GM12878 (cell line): ENCODE measurements around the gene STRBP. TPM values are rescaled to one million over a fixed set of nuclear protein-coding genes. Genes with fewer than 3 reads are reported as not detected.
A peak's percentile ranks its signal among the peaks of the same experiment; 100 is the strongest.

ENCODE experiments used
- ATAC-seq: fragments of 200-7000 bp; cut with Tn5 transposase; 3 replicates; pipeline ENCODE4 v1.9.1; 2020; ENCODE audit warnings: mild to moderate bottlenecking, moderate library complexity
- BruUV-seq: library from RNA; stranded (reverse); fragments of 400-500 nt; replicated peaks from 2 replicates; lab custom pipeline; 2021; lab: Mats Ljungman, UMichigan
- CTCF ChIA-PET: fragments of 300-600 bp; sonication (Branson Sonifier 250); formaldehyde crosslinking; extraction: SDS; loops from one replicate; lab custom pipeline; 2021; ENCODE audit warnings: inconsistent platforms; lab: Yijun Ruan, JAX
- POLR2A ChIA-PET: fragments of 350-600 bp; formaldehyde crosslinking; extraction: SDS; loops from one replicate; lab custom pipeline; 2021; ENCODE audit warnings: inconsistent platforms; lab: Charles Lee
- RAD21 ChIA-PET: fragments of 300-600 bp; sonication (Branson Sonifier 250); formaldehyde crosslinking; loops from one replicate; lab custom pipeline; 2023; ENCODE audit warnings: antibody characterized with exemption; ENCODE audit not compliant: unreplicated experiment; lab: Charles Lee
- SMC1A ChIA-PET: fragments of 300-600 bp; sonication (Branson Sonifier 250); formaldehyde crosslinking; loops from one replicate; lab custom pipeline; 2023; ENCODE audit not compliant: unreplicated experiment, uncharacterized antibody; lab: Charles Lee
- DNase-seq: peaks from one replicate; pipeline ENCODE4 v3.0.0-alpha.2; 2011; ENCODE audit warnings: low read depth, low spot score
- FAIRE-seq: peaks from 3 replicates; lab custom pipeline; 2011; peaks lifted over from hg19 to GRCh38; lab: Jason Lieb, UNC
- H2AFZ ChIP-seq: 2 replicates; pipeline ENCODE4 v1.6.0; 2011; ENCODE audit warnings: low read depth, low read length, control low read depth; ENCODE audit not compliant: control insufficient read depth
- H3K27ac ChIP-seq: 2 replicates; pipeline ENCODE4 v1.5.1; 2011; ENCODE audit warnings: control low read depth; ENCODE audit not compliant: control insufficient read depth, insufficient read depth
- H3K27me3 ChIP-seq, 2 experiments: replicated peaks in 1 of 2; 2 replicates each; pipeline versions ENCODE4 v1.6.0 to v1.6.1; 2011; ENCODE audit warnings: low read length in 1 of 2; ENCODE audit not compliant: control insufficient read depth in 2 of 2, insufficient read depth in 2 of 2
- H3K36me3 ChIP-seq, 2 experiments: 2 replicates each; pipeline ENCODE4 v1.5.1; 2011; ENCODE audit warnings: low read length in 1 of 2; ENCODE audit not compliant: control insufficient read depth in 2 of 2, insufficient read depth in 2 of 2
- H3K4me1 ChIP-seq: 2 replicates; pipeline ENCODE4 v1.6.1; 2011; ENCODE audit warnings: mild to moderate bottlenecking, low read length, moderate library complexity, mixed read lengths; ENCODE audit not compliant: control insufficient read depth, insufficient read depth
- H3K4me2 ChIP-seq: 2 replicates; pipeline ENCODE4 v1.6.0; 2011; ENCODE audit warnings: control low read depth; ENCODE audit not compliant: control insufficient read depth, insufficient read depth
- H3K4me3 ChIP-seq: fragments of 200-600 bp; sonication (generic); 2 replicates; pipeline ENCODE4 v1.5.1; 2016
- H3K79me2 ChIP-seq: 2 replicates; pipeline ENCODE4 v1.6.0; 2011; ENCODE audit warnings: low read length; ENCODE audit not compliant: control insufficient read depth, insufficient read depth
- H3K9ac ChIP-seq: 2 replicates; pipeline ENCODE4 v1.8.0; 2011; ENCODE audit warnings: low read length, control low read depth, mixed read lengths; ENCODE audit not compliant: control insufficient read depth, insufficient read depth
- H3K9me3 ChIP-seq: replicated peaks from 3 replicates; pipeline ENCODE4 v1.5.1; 2011; ENCODE audit warnings: mild to moderate bottlenecking, low read length; ENCODE audit not compliant: control insufficient read depth, insufficient read depth
- H4K20me1 ChIP-seq: 2 replicates; pipeline ENCODE4 v1.6.0; 2011; ENCODE audit not compliant: control insufficient read depth, insufficient read depth
- ESRRA ChIP-seq: IDR thresholded peaks from 2 replicates; pipeline ENCODE4 v1.6.1; 2012; ENCODE audit warnings: mild to moderate bottlenecking, low read length, improper control_type of control experiment
- POLR2A ChIP-seq: IDR thresholded peaks from 2 replicates; pipeline ENCODE4 v1.6.1; 2011; ENCODE audit warnings: low read depth, mild to moderate bottlenecking, low read length
- SMAD1 ChIP-seq: fragments of 450-650 bp; IDR thresholded peaks from 2 replicates; pipeline ENCODE4 v1.6.1; 2018; ENCODE audit warnings: mild to moderate bottlenecking, low read depth; ENCODE audit not compliant: partially characterized antibody
- ZBED1 ChIP-seq: IDR thresholded peaks from 2 replicates; pipeline ENCODE4 v1.6.1; 2016; ENCODE audit warnings: borderline replicate concordance
- WGBS: methylation state at CpG from one replicate; pipeline ENCODE4 v1.1.6; 2016; ENCODE audit warnings: low lambda C conversion rate; ENCODE audit not compliant: insufficient replicate concordance, insufficient coverage; ENCODE audit errors: missing lambda C conversion rate; 5-methylcytosine and 5-hydroxymethylcytosine counted together
- in situ Hi-C: fragments of 300-500 bp; cut with MboI; formaldehyde crosslinking; loops from 9 replicates; pipeline ENCODE4 v1.14.3; 2018; ENCODE audit warnings: mixed read lengths
- intact Hi-C: fragments of 100-400 bp; cut with micrococcal nuclease; formaldehyde crosslinking; loops from one replicate; pipeline ENCODE4 v1.14.2; 2022; ENCODE audit not compliant: unreplicated experiment
- polyA plus RNA-seq, 11 experiments: library from polyadenylated mRNA; depleted of rRNA in 4 of 11; unstranded in 6 of 11; stranded (reverse) in 5 of 11; fragments of >200 nt; fragmentation: Nextera tagmentation in 4 of 11; fragmentation: Illumina TruSeq in 1 of 11; extraction: Ambion mirVana in 4 of 11; extraction: Trizol in 1 of 11; gene quantifications; 1 replicate in 1 of 11; 2 replicates in 10 of 11; pipeline versions ENCODE4 v1.2.1 to v1.2.3, GENCODE V29; 2011 to 2016; ENCODE audit warnings: inconsistent platforms in 2 of 11, missing spikeins in 2 of 11, low read depth in 1 of 11
- total RNA-seq, 4 experiments: library from RNA; depleted of rRNA in 3 of 4; stranded (reverse); fragments of >200 nt in 3 of 4; fragmentation: Illumina TruSeq in 1 of 4; extraction: Trizol in 1 of 4; gene quantifications; 2 replicates each; pipeline versions ENCODE4 v1.2.1 to v1.2.3, GENCODE V29; 2013 to 2021

STRBP gene
- total and polyA plus RNA-seq, 10 of the 15 experiments (the other 5 are each of a cell fraction or from before 2014, with no cell fraction given) = 31.0 to 96.8 (median 71.4) TPM

GRCh38 chr9:123112015-123112975 lies 156.1 kb downstream of the STRBP start:
- BruUV-seq = no TSS peak
- Histone ChIP-seq H3K9me3 (no peaks in the 10 kb centered on the region), H3K27ac (no peak overlapping the region), H3K9ac (no peak overlapping the region), H3K36me3 (peaks cover 40 to 42% of the 10 kb centered on the region in 2 experiments), H3K79me2 (no peaks in the 10 kb centered on the region), H3K4me2 (no peak overlapping the region), H3K27me3 (no peaks in the 10 kb centered on the region), H2AFZ (no peak overlapping the region), H3K4me1 (no peaks in the 10 kb centered on the region), H3K4me3 (no peak overlapping the region), H4K20me1 (no peaks in the 10 kb centered on the region)
- DNase-seq = no peak
- ChIA-PET POLR2A (no interaction called here), SMC1A (interaction anchor here (1.6 kb wide), 1 partner anchor 237 kb away, joined by 4 read pairs; no protein-coding TSS in a partner anchor), CTCF (no interaction called here), RAD21 (no interaction called here)
- no peak for FAIRE-seq
- 86% methylated on average over 43 of the region's 43 CpGs for WGBS
- in situ Hi-C loops (no loop called here), intact Hi-C loops (no loop called here)
- ATAC-seq = no peak; the same call in 2 of the 3 replicates
- TF ChIP-seq POLR2A (peak; percentile 62), ZBED1 (no peak)

GRCh38 chr9:123111427-123112014 lies 156.9 kb downstream of the STRBP start:
- FAIRE-seq (peak; percentile 13), ATAC-seq (no peak; the same call in 2 of the 3 replicates), DNase-seq (no peak)
- intact Hi-C loops (no loop called here), in situ Hi-C loops (no loop called here)
- 36% methylated on average over 8 of the region's 8 CpGs for WGBS
- H3K9ac ChIP-seq = no peak overlapping the region
- TF ChIP-seq ESRRA (no peak), SMAD1 (no peak)
- ChIA-PET POLR2A (no interaction called here), RAD21 (no interaction called here), SMC1A (interaction anchor here (1.6 kb wide), 1 partner anchor 238 kb away, joined by 4 read pairs; no protein-coding TSS in a partner anchor), CTCF (no interaction called here)
- no peak overlapping the region; the same call in 1 of the 2 replicates for H3K27ac ChIP-seq
- H3K79me2 ChIP-seq = no peaks in the 10 kb centered on the region
- no peaks in the 10 kb centered on the region for H3K27me3 ChIP-seq
- no peaks in the 10 kb centered on the region for H4K20me1 ChIP-seq
- no peak overlapping the region for H3K4me3 ChIP-seq
- H3K36me3 ChIP-seq = peaks cover 39 to 44% of the 10 kb centered on the region in 2 experiments
- H3K9me3 ChIP-seq = no peaks in the 10 kb centered on the region
- no peaks in the 10 kb centered on the region for H3K4me1 ChIP-seq
- no peak overlapping the region for H3K4me2 ChIP-seq
- H2AFZ ChIP-seq = no peak overlapping the region
- BruUV-seq = no TSS peak
